GM20000 (cell line): ENCODE results near the gene SCYGR6.

Experiments
- DNase-seq: peaks from one replicate; pipeline ENCODE4 v3.0.0; 2012; ENCODE audit warnings: low spot score
- CTCF ChIP-seq: IDR thresholded peaks from 2 replicates; pipeline ENCODE4 v1.5.1; 2012; ENCODE audit warnings: mild to moderate bottlenecking, control low read depth; ENCODE audit errors: extremely low read depth, missing control alignments

SCYGR6 gene

GRCh38 chr2:227706859-227707258 is 17.7 kb downstream of the SCYGR6 start:
- no peak for DNase-seq
- TF ChIP-seq CTCF: no peak

DNA sequence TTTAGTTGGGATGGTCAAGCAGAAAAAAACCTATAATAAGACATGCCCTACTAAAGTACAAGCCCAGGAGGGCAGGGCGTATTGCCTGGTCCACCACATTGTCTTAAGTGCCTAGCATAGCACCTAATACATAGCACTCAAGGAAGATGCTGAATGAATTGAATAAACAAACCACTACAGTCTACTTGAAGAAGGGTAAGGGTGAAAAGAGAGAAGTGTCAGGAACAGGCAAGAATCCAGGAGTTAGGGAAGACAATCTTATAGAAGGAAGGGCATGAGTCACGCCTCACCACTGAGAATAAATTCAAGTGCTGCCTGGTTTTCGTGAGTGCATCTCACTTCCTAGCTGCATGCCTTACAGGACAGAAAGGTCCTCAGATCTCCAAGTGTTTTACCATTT is 20.6 kb downstream of the SCYGR6 start:
- no peak for DNase-seq
- TF ChIP-seq CTCF: no peak

DNA sequence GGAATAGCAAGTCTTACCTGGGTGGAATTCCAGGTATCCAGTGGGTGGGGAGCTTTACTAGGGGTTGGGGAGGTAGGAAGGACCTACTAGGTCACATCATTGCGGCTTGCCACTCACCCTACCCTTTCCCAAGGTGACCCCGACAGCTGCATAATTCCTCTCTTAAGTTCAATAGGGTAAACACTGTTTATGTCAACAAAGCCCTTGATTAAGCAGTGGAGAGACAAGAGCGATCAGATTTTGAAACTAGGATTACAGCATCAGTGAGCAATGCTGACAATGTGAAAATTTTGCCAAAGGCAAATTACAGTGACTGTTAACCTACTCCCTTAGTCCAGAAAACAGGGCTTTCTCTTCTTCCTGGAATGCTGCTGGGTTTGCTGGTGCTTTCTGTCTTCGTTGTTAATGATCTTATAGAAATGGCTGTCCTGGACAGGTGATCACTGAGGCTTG is 21.3 kb downstream of the SCYGR6 start:
- no peak for TF ChIP-seq CTCF
- DNase-seq: no peak

DNA sequence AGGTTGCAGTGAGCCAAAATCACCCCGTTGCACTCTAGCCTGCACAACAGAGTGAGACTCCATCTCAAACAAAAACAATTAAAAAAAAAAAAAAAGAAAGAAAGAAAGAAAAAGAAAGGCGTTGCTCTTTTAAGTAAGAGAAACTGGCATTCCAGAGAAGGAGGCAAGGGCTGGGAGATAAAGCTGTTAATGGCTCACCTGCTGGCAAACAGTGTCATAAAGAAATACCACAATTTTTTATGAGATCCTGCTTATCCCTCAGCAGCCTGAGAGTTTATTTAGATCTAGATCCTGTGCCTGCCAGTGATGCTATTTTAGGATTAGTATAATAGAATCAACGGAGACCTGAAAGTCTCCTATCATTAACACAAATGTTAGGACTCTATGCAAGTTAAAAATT is 23.0 kb downstream of the SCYGR6 start:
- no peak for TF ChIP-seq CTCF
- no peak for DNase-seq

GRCh38 chr2:227696990-227697679 is 27.4 kb downstream of the SCYGR6 start:
- DNase-seq: no peak
- no peak for TF ChIP-seq CTCF

DNA sequence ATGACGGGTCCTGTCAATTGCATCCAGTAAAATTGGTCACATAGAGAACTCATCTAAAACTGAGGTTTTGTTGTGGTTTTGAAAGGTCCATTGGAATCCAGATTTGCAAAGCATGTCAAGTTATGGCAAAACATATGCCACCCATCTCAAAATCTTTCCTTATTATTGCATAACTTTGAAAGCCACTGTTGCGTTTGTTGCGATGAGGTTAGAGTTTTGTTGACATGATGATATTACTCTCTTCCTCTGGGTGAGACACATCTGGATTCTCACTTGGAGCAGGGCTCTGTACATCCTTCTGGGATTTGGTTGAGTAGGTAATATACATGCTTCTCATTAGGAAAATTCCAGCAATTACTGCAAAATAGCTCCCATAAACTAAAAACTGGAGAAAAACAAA is 37.4 kb downstream of the SCYGR6 start:
- no peak for TF ChIP-seq CTCF
- DNase-seq: no peak

DNA sequence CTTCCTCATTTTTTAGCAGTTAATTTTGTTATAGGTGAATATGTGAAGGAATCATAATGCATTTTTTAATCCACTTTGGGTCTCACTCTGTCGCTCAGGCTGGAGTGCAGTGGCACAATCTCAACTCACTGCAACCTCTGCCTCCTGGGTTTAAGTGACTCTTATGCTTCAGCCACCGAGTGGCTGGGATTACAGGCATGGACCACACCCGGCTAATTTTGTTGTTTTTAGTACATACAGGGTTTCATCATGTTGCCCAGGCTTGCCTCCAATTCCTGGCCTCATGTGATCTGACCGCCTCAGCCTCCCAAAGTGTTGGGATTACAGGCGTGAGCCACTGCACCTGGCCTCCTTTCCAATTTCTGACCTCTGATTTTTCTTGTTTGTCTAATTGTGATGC is 40.3 kb downstream of the SCYGR6 start:
- TF ChIP-seq CTCF: no peak
- DNase-seq: no peak
